Ramos (cell line): ENCODE data around the gene TMEM17.

Experiments
- in situ Hi-C: fragments of 300-500 bp; cut with MboI; formaldehyde crosslinking; loops from one replicate; pipeline ENCODE4 v1.14.3; 2022; ENCODE audit warnings: low sequenced_read_pairs; ENCODE audit not compliant: unreplicated experiment

The TMEM17 gene

GRCh38 chr2:62512384-62512783 is 6.4 kb upstream of the TMEM17 start:
- in situ Hi-C loops = no loop called here

GRCh38 chr2:62511636-62512035 is 5.6 kb upstream of the TMEM17 start:
- in situ Hi-C loops = no loop called here

GRCh38 chr2:62506421-62506750 is 391 bp upstream of the TMEM17 start:
- in situ Hi-C loops = no loop called here

GRCh38 chr2:62505109-62505749 is 766 bp downstream of the TMEM17 start:
- in situ Hi-C loops = no loop called here

- in situ Hi-C loops = no loop called here
Measured at GRCh38 chr2:62504657-62505056, 1.3 kb downstream of the TMEM17 start.

GRCh38 chr2:62501794-62502500 is 4.0 kb downstream of the TMEM17 start:
- in situ Hi-C loops = no loop called here

GRCh38 chr2:62501069-62501468 is 4.9 kb downstream of the TMEM17 start:
- in situ Hi-C loops = no loop called here

- in situ Hi-C loops = no loop called here
Measured at GRCh38 chr2:62499430-62500060, 6.5 kb downstream of the TMEM17 start.

- in situ Hi-C loops = no loop called here
Measured at GRCh38 chr2:62498739-62499138, 7.3 kb downstream of the TMEM17 start.

GRCh38 chr2:62495761-62496160 is 10.2 kb downstream of the TMEM17 start:
- in situ Hi-C loops = no loop called here

- in situ Hi-C loops = no loop called here
Measured at GRCh38 chr2:62492048-62492447, 13.9 kb downstream of the TMEM17 start.

GRCh38 chr2:62489702-62490101 is 16.3 kb downstream of the TMEM17 start:
- in situ Hi-C loops = no loop called here

- in situ Hi-C loops = no loop called here
Measured at GRCh38 chr2:62489162-62489561, 16.8 kb downstream of the TMEM17 start.

- in situ Hi-C loops = no loop called here
Measured at GRCh38 chr2:62486439-62486765, 19.6 kb downstream of the TMEM17 start.

GRCh38 chr2:62485761-62486438 is 20.1 kb downstream of the TMEM17 start:
- in situ Hi-C loops = no loop called here

GRCh38 chr2:62482558-62483352 is 23.2 kb downstream of the TMEM17 start:
- in situ Hi-C loops = no loop called here

GRCh38 chr2:62479917-62480316 is 26.1 kb downstream of the TMEM17 start:
- in situ Hi-C loops = no loop called here

- in situ Hi-C loops = no loop called here
Measured at GRCh38 chr2:62478093-62478580, 27.9 kb downstream of the TMEM17 start.

GRCh38 chr2:62477573-62477972 is 28.4 kb downstream of the TMEM17 start:
- in situ Hi-C loops = no loop called here
